GM18858 (cell line): ENCODE measurements around the gene OR5F1.

Experiments
- ATAC-seq: cut with Tn5 transposase; IDR thresholded peaks from one replicate; pipeline ENCODE4 v1.9.1; 2021; ENCODE audit not compliant: unreplicated experiment

OR5F1 gene

DNA sequence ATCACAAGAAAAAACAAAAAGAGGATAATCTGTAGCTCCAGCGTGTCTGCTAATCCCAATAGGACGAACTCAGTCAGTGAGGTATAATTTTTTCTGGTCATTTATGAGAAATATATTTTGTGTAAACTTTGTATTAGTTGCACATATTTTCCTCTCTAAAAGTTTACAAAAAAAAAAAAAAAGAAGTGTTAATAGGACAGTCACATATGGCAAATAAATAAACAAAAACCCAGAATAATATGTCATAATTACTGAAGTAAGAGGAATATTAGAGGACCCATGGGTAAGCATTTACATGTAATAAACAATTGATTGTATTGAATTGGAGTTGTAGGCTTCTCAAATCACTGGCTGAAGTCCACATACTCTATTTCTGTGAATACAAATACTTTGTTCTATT is at the start of gene OR5F1:
TSS of gene OR5F1 (minus strand) at position 101 of the 400 bp plus-strand sequence. CDS start at position 101, 0 bp downstream.
- ATAC-seq = no peak

DNA sequence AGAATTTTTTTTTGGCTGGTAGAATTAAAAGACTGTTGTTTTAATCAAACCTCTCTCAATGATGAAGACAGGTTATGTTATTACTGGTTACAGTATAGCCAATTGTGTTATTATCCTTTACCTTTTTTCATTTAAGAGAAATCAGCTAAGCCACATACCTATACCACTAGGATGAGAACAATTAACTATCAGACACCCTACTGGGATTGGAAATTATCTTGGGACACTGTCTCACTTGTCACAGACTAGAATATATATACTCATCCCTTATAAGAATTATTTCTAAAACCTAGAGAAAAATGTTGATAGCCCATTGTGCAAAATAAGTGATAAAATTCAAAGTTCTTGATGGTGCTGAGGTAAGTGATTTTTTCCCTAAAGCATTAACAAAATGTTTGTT is 32.9 kb upstream of the OR5F1 start, which contains the start of gene OR5AS1:
TSS of gene OR5AS1 (plus strand) at position 301 of the 400 bp plus-strand sequence. CDS start 2,765 bp downstream, outside the sequence.
- ATAC-seq = no peak

DNA sequence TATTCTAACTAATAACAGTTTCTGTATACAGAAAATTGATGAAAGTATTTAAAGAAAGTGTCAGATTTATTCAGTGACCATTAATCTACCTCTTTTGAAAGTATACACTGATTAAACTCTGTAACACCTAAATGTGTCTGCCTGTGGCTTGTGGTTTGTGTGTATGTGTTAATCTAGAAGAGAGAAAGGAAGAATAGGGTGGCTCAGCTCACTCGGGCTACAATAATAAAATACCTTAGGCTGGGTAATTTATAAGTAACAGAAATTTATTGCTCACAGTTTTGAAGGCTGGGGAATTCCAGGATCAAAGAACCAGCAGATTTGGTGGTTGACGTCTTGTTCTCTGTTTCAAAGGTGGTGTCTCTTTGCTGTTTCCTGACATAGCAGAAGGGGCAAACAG is 19.4 kb upstream of the OR5F1 start:
- ATAC-seq = no peak

DNA sequence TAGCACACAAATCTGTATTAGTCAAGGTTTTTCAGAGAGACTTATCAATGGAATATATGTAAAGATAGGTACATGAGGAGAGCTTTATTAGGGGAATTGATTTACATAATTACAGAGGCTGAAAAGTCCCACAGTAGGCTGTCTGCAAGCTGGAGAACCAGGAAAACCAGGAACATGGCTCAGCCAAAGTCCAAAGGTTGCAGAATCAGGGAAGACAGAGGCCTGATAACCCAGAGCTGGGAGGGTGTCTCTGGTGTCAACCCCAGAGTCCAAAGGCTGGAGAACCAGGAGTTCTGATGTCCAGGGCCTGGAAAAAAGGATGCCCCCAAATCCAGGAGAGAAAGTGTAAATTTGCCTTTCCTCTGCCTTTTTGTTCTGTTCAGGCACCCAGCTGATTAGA is 16.3 kb upstream of the OR5F1 start:
- no peak for ATAC-seq

DNA sequence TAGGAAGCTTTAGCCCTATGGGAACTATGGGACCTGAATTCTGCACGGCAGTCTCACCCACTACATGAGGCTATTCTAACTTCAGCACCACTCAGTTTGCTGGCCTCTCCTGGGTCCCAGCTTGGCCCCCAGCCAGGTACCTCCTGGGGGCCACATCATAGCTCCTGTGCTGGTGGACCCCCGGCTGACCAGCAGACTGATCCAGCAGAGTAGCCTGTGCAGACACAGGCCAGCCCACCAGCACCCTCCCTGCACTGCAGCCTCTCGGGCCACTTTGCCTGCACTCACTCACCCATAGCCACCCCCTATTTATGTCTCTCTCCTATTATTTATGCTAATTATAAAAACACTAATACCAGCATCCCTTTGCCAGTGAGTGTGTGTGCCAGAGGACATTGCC is 23.5 kb downstream of the OR5F1 start:
- no peak for ATAC-seq

DNA sequence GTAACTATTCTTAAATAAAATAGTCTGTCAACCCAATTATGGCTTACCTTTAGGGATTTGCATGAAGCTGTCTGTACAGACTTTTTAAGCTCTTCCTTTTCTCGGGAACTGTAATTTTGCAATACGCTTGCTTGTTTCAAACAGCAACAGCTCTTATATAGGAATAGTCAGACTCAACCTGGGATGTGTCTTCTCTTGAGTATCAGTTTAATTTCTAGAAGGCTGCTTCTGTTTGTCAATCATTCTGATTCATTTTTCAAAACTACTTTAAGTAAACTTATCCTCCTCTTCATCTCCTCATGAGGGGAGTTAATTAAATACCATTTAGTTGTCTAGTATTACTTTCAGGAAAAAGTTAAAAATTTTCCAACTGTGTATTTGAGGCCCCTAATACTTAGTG is 24.6 kb downstream of the OR5F1 start, which contains the start of gene OR10AG1:
TSS of gene OR10AG1 (minus strand) at position 101 of the 400 bp plus-strand sequence. CDS start at position 63, 38 bp downstream.
- ATAC-seq = no peak

DNA sequence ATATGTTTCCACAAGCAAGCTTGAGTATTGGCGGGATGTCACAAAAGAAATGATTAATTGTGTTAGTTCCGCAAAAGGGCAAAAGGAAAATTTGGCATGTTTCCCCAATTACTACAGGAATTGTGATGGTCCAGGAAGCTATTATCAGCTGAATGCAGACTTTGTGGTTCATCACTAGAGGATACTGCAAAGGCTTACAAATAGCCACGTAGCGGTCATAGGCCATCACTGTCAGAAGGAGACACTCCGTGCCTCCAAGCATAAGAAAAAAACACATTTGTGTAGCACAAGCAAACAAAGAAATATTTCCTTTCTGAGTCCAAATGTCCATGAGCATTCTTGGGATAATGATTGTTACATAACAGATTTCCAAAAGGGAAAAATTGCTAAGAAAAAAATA is 26.5 kb downstream of the OR5F1 start:
- ATAC-seq = no peak

DNA sequence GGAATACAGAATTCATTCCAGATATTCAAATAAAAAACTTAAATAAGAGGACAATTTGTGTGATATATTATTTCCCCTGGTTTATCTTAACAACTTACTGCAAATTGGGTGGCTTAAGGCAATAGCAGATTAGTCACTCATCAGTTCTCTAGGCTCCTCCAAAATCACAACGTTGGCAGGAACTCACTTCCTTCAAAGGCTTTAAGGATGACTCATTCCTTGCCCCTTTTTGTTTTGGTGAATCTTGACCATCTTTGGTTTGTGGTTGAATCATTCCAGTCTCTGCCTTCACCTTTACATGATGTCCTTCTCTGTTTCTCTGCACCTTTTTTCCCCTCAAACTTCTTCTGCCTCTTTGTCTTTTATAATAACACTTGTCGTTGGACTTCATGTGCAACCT is 28.0 kb downstream of the OR5F1 start:
- ATAC-seq = no peak

DNA sequence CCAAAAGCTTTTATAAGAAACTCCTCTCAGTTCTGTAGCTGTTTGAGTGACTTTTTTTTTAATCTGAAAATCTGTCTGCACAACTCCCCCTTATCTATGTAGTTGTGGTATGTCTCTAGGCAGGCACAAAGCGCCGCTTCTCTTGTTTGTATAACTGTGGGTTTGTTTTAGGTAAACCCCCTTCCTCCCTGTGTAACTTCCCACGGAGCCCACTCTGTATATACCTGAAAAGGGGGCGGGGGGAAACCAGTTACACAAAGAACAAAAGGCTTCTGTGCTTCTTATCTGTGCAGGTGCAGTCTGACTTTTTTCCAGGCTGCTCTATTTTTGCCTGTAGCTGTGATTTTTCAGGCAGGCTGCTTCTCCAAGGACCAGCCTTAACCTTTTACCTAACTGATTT is 37.9 kb downstream of the OR5F1 start:
- ATAC-seq = no peak

DNA sequence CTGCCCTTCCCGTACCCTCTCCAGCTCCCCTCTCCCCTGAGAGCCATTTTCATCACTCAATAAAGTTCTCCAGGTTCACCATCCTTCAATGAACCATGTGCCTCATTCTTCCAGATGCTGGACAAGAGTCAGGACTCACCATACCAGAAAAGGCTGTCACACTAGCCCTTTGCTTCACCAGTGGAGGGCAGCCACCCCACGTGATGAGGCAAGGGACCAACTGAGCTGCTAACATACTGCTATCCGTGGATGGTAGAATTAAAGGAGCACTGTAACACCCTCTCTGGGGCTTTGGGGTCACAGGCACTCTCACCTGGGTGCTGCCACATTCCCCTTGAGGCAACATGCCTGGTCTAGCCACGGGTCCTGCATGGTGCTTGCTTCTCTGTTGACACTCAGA is 45.1 kb downstream of the OR5F1 start:
- ATAC-seq = no peak
